ENCODE measurements around the gene FRMD5.
"Not testable (repeated sequence)": the region's sequence is repeated elsewhere in the genome, so short reads cannot be mapped to it uniquely, and the experiment has no call there.

The FRMD5 gene

GRCh38 chr15:43880406-43881194, 314.5 kb downstream of the FRMD5 start:
- no peak for DNase-seq

- DNase-seq, result no peak
These were observed 315.4 kb downstream of the FRMD5 start for GRCh38 chr15:43879386-43880355.

- no peak for DNase-seq
These were observed 316.6 kb downstream of the FRMD5 start for GRCh38 chr15:43878446-43878845.

- no peak for DNase-seq
These were observed 317.7 kb downstream of the FRMD5 start for GRCh38 chr15:43877371-43877770.

- no peak for DNase-seq
These were observed 318.2 kb downstream of the FRMD5 start for GRCh38 chr15:43876872-43877271.

GRCh38 chr15:43873651-43874050, 321.4 kb downstream of the FRMD5 start:
- DNase-seq, result no peak

- peak; percentile 18 for DNase-seq
These were observed 322.6 kb downstream of the FRMD5 start for GRCh38 chr15:43872416-43873020.

GRCh38 chr15:43871835-43872234, 323.2 kb downstream of the FRMD5 start:
- DNase-seq, result no peak

GRCh38 chr15:43868406-43868805, 326.7 kb downstream of the FRMD5 start:
- DNase-seq, result no peak

- DNase-seq, result no peak
These were observed 328.0 kb downstream of the FRMD5 start for GRCh38 chr15:43867096-43867495.

- DNase-seq, result not testable (repeated sequence)
These were observed 328.4 kb downstream of the FRMD5 start for GRCh38 chr15:43866636-43867035.

GRCh38 chr15:43859546-43859945, 335.5 kb downstream of the FRMD5 start:
- DNase-seq, result no peak

- DNase-seq, result no peak
These were observed 340.3 kb downstream of the FRMD5 start for GRCh38 chr15:43854801-43855200.

GRCh38 chr15:43852607-43853006, 342.5 kb downstream of the FRMD5 start:
- DNase-seq, result no peak

GRCh38 chr15:43851251-43851650, 343.8 kb downstream of the FRMD5 start:
- DNase-seq, result no peak

GRCh38 chr15:43845421-43845820, 349.6 kb downstream of the FRMD5 start:
- no peak for DNase-seq

GRCh38 chr15:43832485-43832884, 362.6 kb downstream of the FRMD5 start:
- DNase-seq, result not testable (repeated sequence)

- DNase-seq, result not testable (repeated sequence)
These were observed 363.5 kb downstream of the FRMD5 start for GRCh38 chr15:43831519-43832052.

- not testable (repeated sequence) for DNase-seq
These were observed 364.3 kb downstream of the FRMD5 start for GRCh38 chr15:43830691-43831275.

GRCh38 chr15:43829951-43830540, 365.0 kb downstream of the FRMD5 start:
- not testable (repeated sequence) for DNase-seq

GRCh38 chr15:43828061-43828657, 366.9 kb downstream of the FRMD5 start:
- peak; percentile 23 for DNase-seq
